GM18507 (cell line): ENCODE data around the gene PACC1.

ENCODE experiments used
- DNase-seq: peaks from one replicate; pipeline ENCODE4 v3.0.0; 2011; ENCODE audit warnings: low read depth; ENCODE audit not compliant: insufficient read length; ENCODE audit errors: extremely low spot score
- FAIRE-seq: peaks from 2 replicates; lab custom pipeline; 2011; peaks lifted over from hg19 to GRCh38; lab: Jason Lieb, UNC

Gene PACC1

GRCh38 chr1:212440419-212440818 lies 25.7 kb upstream of the PACC1 start:
- no peak for DNase-seq
- FAIRE-seq, result no peak

- FAIRE-seq, result no peak
Measured at GRCh38 chr1:212438831-212439237, 24.1 kb upstream of the PACC1 start.

GRCh38 chr1:212437179-212437798 lies 22.6 kb upstream of the PACC1 start:
- FAIRE-seq (no peak), DNase-seq (no peak)

More at GRCh38 chr1:212438831-212439237, 24.1 kb upstream of the PACC1 start:
- DNase-seq, result no peak

GRCh38 chr1:212434992-212435391 lies 20.3 kb upstream of the PACC1 start:
- FAIRE-seq, result no peak

GRCh38 chr1:212433577-212434462 lies 19.1 kb upstream of the PACC1 start:
- no peak for DNase-seq
- no peak for FAIRE-seq

More at GRCh38 chr1:212434992-212435391, 20.3 kb upstream of the PACC1 start:
- no peak for DNase-seq

GRCh38 chr1:212432661-212433576 lies 18.2 kb upstream of the PACC1 start, which contains the start of gene NENF:
NENF (plus strand) TSS chr1:212432920; CDS start chr1:212432944, 24 bp downstream.
- FAIRE-seq (peak; percentile 69), DNase-seq (peak; percentile 90)

GRCh38 chr1:212432272-212432660 lies 17.6 kb upstream of the PACC1 start:
- FAIRE-seq, result no peak
- no peak for DNase-seq

- FAIRE-seq (no peak), DNase-seq (no peak)
Measured at GRCh38 chr1:212431644-212432043, 17.0 kb upstream of the PACC1 start.

- DNase-seq (no peak), FAIRE-seq (no peak)
Measured at GRCh38 chr1:212430955-212431394, 16.3 kb upstream of the PACC1 start.

GRCh38 chr1:212430416-212430815 lies 15.7 kb upstream of the PACC1 start:
- FAIRE-seq (no peak), DNase-seq (no peak)

- FAIRE-seq (no peak), DNase-seq (no peak)
Measured at GRCh38 chr1:212428496-212428895, 13.8 kb upstream of the PACC1 start.

- DNase-seq (no peak), FAIRE-seq (no peak)
Measured at GRCh38 chr1:212423879-212424278, 9.2 kb upstream of the PACC1 start.

- no peak for FAIRE-seq
- no peak for DNase-seq
Measured at GRCh38 chr1:212421165-212421564, 6.5 kb upstream of the PACC1 start.

GRCh38 chr1:212415107-212415841 lies 588 bp upstream of the PACC1 start:
- FAIRE-seq (no peak), DNase-seq (no peak)

- no peak for DNase-seq
Measured at GRCh38 chr1:212413902-212414327, 771 bp downstream of the PACC1 start.

GRCh38 chr1:212412374-212412773 lies 2.3 kb downstream of the PACC1 start:
- FAIRE-seq (no peak), DNase-seq (no peak)

More at GRCh38 chr1:212413902-212414327, 771 bp downstream of the PACC1 start:
- peak; percentile 48 for FAIRE-seq

- DNase-seq (no peak), FAIRE-seq (no peak)
Measured at GRCh38 chr1:212410231-212410820, 4.4 kb downstream of the PACC1 start.

- no peak for FAIRE-seq
- DNase-seq, result no peak
Measured at GRCh38 chr1:212402666-212403321, 11.9 kb downstream of the PACC1 start.
